Measurements from ENCODE around the gene KYAT1.
A peak's percentile ranks its signal among the peaks of the same experiment; 100 is the strongest.

KYAT1 gene

DNA sequence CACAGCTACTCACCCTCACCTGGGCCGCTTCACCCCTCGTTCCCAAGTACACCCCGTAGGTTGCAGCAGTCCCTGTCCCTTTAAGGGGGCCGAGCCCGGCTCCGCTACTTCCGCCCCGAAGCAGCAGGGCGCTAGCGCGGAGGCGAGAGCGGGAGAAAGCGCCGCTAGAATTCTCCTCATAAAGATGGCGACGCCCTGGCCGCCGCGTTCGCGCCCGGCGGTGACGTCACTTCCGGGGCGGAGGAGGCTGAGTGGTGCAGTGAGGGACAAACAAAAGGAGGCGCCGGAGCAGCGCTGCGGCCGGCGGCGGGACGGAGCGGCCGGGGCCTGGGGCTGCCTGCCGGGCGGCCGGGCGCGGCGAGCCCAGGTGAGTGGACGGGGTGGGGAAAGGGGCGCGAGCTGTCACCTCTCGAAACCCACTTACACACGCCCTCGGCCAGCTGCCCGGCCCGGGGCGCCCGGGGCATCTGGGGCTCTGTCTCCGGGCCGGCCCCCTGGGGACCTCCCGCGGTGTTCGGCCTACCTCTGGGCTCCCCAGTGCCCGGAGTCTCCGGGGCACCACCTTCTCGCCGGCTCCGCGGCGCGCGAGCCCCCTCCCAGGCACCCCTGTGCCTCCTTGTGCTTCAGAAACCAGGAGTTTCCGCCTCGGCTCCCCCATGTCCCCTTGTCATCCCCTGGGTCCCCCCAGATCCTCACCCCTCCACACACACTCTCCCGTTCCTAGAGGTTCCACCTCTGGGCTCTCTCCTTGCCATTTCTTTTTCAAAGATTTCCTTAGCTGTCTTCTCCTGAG lies at the start of gene KYAT1, which contains the start of gene LRRC8A:
KYAT1 (minus strand) TSS at position 67 of the 793 bp plus-strand sequence. CDS start 36,545 bp downstream, outside the sequence.
LRRC8A (plus strand) TSS at position 250 of the 793 bp plus-strand sequence. CDS start 25,032 bp downstream, outside the sequence.
- DNase-seq (ENCODE audit: low spot score), result peak; percentile 96

- DNase-seq (ENCODE audit: low spot score), result no peak
These were observed 47.8 kb upstream of the KYAT1 start for GRCh38 chr9:128929560-128929959.

DNA sequence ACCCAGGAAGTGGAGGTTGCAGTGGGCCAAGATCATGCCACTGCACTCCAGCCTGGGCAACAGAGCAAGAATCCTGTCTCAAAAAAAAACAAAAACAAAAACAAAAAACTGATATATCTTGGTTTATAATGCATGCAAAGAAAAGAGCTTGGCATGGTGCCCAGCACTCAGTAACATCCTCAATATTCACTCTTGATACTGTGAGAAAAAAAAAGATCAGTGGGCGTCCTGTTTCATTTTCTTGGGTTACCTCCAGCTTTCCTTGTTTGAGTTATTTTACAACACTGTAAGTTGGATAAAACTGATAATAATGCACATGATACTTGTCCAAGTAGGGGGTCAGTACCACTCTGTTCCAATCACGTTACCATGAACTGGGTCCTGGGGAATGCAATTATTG lies 46.9 kb upstream of the KYAT1 start:
- no peak for DNase-seq (ENCODE audit: low spot score)

DNA sequence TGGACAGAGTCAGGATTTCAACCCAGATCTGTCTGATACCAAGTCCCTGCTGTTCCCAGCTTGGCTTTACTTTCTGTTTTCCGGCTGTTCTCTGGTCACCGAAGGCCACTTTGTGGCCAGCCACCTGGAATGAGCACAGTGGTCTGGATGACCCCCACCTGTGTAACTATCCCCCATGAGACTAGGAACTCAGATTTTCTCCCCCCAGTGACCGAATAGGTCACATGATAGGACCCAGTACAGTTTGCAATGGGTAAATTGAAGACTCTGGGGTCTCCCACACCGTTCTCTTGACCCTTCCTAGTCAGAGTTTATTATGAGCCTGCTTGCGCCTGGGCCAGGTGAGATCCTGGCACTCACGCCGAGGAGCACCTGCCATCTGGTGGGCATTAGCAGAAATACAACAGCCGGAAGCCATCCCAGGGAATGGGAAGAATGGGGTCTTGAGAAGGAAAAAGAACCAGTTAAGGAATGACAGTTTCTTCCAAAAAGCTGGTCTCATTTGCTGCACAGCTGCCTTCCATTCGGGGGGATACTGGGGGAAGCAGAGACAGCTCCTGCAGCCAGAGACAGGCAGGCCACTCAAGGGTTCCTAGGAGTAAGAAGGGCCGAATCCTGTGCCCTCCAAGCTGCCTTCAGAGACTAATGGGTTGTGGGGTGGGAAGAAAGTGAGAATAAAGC lies 46.1 kb upstream of the KYAT1 start:
- DNase-seq (ENCODE audit: low spot score), result peak; percentile 60

DNA sequence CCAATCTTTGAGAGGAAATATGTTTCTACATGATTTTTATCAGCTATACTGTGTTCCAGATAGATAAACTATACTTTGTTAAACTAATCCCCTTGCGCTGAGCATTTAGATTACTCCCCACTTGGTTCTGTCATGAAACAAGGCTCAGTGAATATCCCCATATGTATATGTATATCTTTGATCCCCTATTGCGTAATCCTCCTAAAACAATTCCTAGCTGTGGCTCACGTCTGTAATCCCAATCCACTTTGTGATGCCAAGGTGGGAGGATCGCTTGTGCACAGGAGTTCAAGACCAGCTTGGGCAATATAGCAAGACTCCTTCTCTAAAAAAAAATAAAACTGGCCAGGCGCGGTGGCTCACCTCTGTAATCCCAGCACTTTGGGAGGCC lies 41.7 kb upstream of the KYAT1 start:
- DNase-seq (ENCODE audit: low spot score), result no peak

- peak; percentile 58 for DNase-seq (ENCODE audit: low spot score)
These were observed 40.4 kb upstream of the KYAT1 start for GRCh38 chr9:128921881-128922763.

DNA sequence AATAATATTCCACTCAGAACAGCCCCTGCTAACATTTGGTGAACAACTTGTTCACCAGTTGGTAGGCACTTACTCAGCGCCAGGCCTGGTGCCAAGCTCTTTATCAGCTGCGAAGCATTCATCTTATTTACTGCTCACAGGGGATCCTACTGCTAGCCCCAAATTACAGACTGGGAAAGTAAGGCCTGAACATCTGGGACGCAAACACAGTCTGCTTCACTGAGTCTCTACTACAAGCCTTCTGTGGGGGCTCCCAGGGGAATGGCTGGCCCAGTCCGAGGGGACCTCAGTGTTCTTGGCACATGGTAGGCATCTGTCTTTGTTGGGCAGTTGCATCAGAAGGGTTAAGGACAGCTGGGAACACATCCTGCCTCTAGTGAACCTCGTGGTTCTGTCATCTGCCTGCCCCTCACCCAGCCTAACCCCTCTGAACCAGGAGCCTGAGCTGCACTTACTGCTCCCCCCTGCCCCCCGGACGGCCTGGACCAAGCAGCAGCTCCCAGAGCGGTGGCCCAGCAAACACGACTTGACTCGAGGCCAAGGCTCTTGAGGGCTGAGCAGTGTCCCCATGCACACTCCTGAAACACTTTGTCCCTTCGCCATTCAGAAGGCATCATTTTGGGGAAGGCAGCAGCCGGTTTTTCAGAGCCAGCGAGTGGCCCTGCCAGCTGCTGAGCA lies 38.8 kb upstream of the KYAT1 start, which contains the start of gene PHYHD1:
PHYHD1 (plus strand) TSS at position 602 of the 678 bp plus-strand sequence. CDS start 1,342 bp downstream, outside the sequence.
- DNase-seq (ENCODE audit: low spot score), result peak; percentile 78

GRCh38 chr9:128919402-128920089 lies 37.8 kb upstream of the KYAT1 start:
- no peak for DNase-seq (ENCODE audit: low spot score)

GRCh38 chr9:128918921-128919320 lies 37.2 kb upstream of the KYAT1 start:
- DNase-seq (ENCODE audit: low spot score), result no peak

GRCh38 chr9:128917151-128917849 lies 35.5 kb upstream of the KYAT1 start:
- DNase-seq (ENCODE audit: low spot score), result peak; percentile 86

GRCh38 chr9:128916745-128917144 lies 35.0 kb upstream of the KYAT1 start:
- no peak for DNase-seq (ENCODE audit: low spot score)

DNA sequence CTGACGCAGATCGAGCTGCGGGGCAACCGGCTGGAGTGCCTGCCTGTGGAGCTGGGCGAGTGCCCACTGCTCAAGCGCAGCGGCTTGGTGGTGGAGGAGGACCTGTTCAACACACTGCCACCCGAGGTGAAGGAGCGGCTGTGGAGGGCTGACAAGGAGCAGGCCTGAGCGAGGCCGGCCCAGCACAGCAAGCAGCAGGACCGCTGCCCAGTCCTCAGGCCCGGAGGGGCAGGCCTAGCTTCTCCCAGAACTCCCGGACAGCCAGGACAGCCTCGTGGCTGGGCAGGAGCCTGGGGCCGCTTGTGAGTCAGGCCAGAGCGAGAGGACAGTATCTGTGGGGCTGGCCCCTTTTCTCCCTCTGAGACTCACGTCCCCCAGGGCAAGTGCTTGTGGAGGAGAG lies 34.5 kb upstream of the KYAT1 start:
- DNase-seq (ENCODE audit: low spot score), result peak; percentile 41

DNA sequence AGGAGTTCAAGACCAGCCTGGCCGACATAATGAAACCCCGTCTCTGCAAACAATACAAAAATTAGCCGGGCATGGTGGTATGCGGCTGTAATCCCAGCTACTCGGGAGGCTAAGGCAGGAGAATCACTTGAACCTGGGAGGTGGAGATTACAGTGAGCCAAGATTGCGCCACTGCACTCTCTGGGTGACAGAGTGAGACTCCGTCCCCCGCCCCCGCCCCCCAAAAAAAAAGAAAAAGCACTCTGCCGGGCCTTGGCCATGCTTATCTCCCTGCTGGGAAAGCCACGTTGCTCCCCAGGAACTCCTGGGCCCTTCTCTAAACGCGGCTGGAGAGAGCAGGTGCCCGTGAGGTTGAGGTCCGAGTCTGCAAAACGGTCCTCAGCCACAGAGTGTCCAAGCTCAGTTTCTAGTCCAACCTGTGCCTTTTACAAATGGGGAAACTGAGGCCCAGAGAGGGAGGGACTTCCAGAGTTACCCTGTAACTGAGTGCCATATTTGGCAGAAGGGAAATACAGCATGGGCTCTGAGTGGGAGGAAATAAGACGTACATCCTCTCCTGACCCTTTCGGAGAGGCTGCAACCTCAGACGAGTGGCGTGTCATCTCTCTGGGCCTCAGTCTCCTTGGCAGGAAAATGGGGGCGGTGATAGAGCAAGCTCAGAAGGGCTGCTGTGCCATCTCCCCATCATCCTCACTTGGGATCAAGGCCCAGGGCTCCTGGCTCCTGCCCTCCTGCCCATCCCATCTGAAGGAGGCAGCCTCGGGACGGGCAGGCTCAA lies 32.4 kb upstream of the KYAT1 start:
- DNase-seq (ENCODE audit: low spot score), result no peak

GRCh38 chr9:128913048-128913900 lies 31.5 kb upstream of the KYAT1 start:
- peak; percentile 44 for DNase-seq (ENCODE audit: low spot score)

DNA sequence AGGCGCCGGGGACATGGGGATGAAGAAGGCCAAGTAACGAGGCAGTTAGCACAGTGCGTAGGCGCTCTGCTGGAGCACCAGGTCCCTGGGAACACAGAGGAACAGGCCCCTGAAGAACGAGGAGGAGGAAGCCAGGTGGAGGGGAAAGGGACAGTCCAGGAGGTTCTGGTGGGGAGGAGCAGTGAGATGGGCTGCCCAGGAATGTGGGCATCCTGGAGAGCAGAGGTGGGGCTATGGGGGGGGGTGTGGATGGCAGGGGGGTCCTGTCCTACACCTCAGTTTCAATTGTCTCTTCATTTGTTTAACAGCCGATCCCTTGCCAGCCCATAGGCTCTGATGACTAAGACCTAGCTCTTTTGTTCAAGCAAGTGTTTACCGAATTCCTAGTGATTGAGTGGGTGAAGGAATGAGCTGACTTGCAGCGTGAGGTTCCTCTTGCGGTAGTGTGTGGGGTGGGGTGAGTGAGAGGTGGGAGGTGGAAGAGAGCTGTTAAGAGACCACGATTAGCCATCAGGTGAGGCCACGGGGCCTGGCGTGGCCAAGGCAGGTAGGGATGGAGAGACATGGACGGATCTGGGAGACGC lies 30.6 kb upstream of the KYAT1 start:
- peak; percentile 78 for DNase-seq (ENCODE audit: low spot score)

DNA sequence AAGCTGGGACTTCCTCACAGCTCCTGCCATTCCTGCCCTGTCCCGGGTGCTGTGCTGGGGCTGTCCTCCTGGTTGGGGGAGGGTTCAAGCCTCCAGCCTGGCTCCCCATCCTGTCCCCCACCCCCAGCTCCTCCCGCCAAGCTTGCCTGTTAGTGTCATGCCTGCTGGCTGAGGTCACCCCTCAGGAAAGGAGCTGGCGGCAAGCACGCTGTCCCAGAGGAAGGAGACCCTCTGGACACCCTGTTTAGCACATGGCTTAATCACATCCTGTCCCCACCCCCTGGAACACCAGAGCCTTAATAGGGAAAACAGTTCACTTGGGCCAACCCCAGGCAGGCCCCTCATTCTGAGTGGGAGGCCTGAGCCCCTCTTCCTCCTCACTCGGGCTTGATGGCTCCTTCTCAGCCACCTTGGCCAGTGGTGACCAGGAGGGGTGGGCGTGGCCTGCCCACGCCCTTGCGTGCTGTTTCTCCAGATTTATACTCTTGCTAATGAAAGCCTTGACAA lies 29.8 kb upstream of the KYAT1 start:
- peak; percentile 69 for DNase-seq (ENCODE audit: low spot score)

GRCh38 chr9:128910906-128911305 lies 29.2 kb upstream of the KYAT1 start:
- no peak for DNase-seq (ENCODE audit: low spot score)

- no peak for DNase-seq (ENCODE audit: low spot score)
These were observed 28.1 kb upstream of the KYAT1 start for GRCh38 chr9:128909859-128910258.

Measured in AG08395 (cell line).